HepG2 (cell line): ENCODE data around the gene FRMD4A. TPM values are rescaled to one million over a fixed set of nuclear protein-coding genes. Genes with fewer than 3 reads are reported as not detected.

Experiments
- ATAC-seq: fragments of 200-7000 bp; cut with Tn5 transposase; 3 replicates; pipeline ENCODE4 v1.9.1; 2020; ENCODE audit warnings: mild to moderate bottlenecking, moderate library complexity
- BruUV-seq: library from RNA; stranded (reverse); fragments of 400-500 nt; replicated peaks from 2 replicates; lab custom pipeline; 2021; lab: Mats Ljungman, UMichigan
- CTCF ChIA-PET: fragments of 300-600 bp; formaldehyde crosslinking; extraction: SDS; loops from one replicate; lab custom pipeline; 2021; ENCODE audit warnings: low total read pairs, inconsistent platforms, low intra/inter-chr PET ratio; lab: Yijun Ruan, JAX
- POLR2A ChIA-PET: fragments of 350-600 bp; sonication (Branson Sonifier 250); formaldehyde crosslinking; loops from one replicate; lab custom pipeline; 2020; ENCODE audit warnings: antibody characterized with exemption, inconsistent platforms; lab: Yijun Ruan, JAX
- DNase-seq: peaks from one replicate; pipeline ENCODE4 v3.0.0-alpha.2; 2015; ENCODE audit warnings: low spot score
- FAIRE-seq: peaks from 3 replicates; lab custom pipeline; 2011; peaks lifted over from hg19 to GRCh38; lab: Jason Lieb, UNC
- H2AFZ ChIP-seq: one replicate; pipeline ENCODE4 v1.6.1; 2011; ENCODE audit warnings: low read length, inconsistent platforms
- H3K27ac ChIP-seq: fragments of 300-600 bp; 3 replicates; pipeline ENCODE4 v1.8.0; 2011; ENCODE audit warnings: mixed run types, mild to moderate bottlenecking, mixed read lengths, low read length, inconsistent platforms; ENCODE audit not compliant: insufficient read depth; ENCODE audit errors: extremely low read length
- H3K27me3 ChIP-seq, 2 experiments: fragments of 200-600 bp in 1 of 2; 2 replicates in 1 of 2; 3 replicates in 1 of 2; pipeline versions ENCODE4 v1.6.0 to v1.8.0; 2011; ENCODE audit warnings: low read length in 2 of 2, mild to moderate bottlenecking in 2 of 2, moderate library complexity in 2 of 2, inconsistent platforms in 1 of 2; ENCODE audit not compliant: insufficient read depth in 2 of 2, control insufficient read depth in 1 of 2
- H3K36me3 ChIP-seq, 2 experiments: fragments of 200-600 bp in 1 of 2; replicated peaks in 1 of 2; 2 replicates in 1 of 2; 3 replicates in 1 of 2; pipeline versions ENCODE4 v1.5.1 to v1.8.0; 2011; ENCODE audit warnings: low read length in 2 of 2, inconsistent platforms in 1 of 2; ENCODE audit not compliant: insufficient read depth in 2 of 2, control insufficient read depth in 1 of 2
- H3K4me1 ChIP-seq: 2 replicates; pipeline ENCODE4 v1.5.1; 2012; ENCODE audit warnings: low read length, inconsistent platforms; ENCODE audit not compliant: insufficient read depth
- H3K4me2 ChIP-seq: 2 replicates; pipeline ENCODE4 v1.6.0; 2011; ENCODE audit warnings: low read depth, low read length, inconsistent platforms
- H3K4me3 ChIP-seq, 3 experiments: fragments of 200-600 bp in 1 of 3; sonication (generic), shearing (Covaris generic) in 1 of 3; replicated peaks in 1 of 3; 2 replicates each; pipeline ENCODE4 v1.5.1; 2011 to 2016; ENCODE audit warnings: low read length in 3 of 3, inconsistent platforms in 2 of 3, low read depth in 2 of 3, mild to moderate bottlenecking in 2 of 3, control low read depth in 1 of 3, mixed read lengths in 1 of 3; ENCODE audit not compliant: insufficient read depth in 1 of 3
- H3K79me2 ChIP-seq: one replicate; pipeline ENCODE4 v1.6.1; 2011; ENCODE audit warnings: low read length, inconsistent platforms; ENCODE audit not compliant: insufficient read depth
- H3K9ac ChIP-seq: 2 replicates; pipeline ENCODE4 v1.6.0; 2011; ENCODE audit warnings: mild to moderate bottlenecking, low read depth, low read length, inconsistent platforms; ENCODE audit not compliant: insufficient read depth
- H3K9me3 ChIP-seq: 2 replicates; pipeline ENCODE4 v1.5.1; 2012; ENCODE audit warnings: mild to moderate bottlenecking, low read length
- H4K20me1 ChIP-seq: 2 replicates; pipeline ENCODE4 v1.6.0; 2011; ENCODE audit warnings: inconsistent platforms, mild to moderate bottlenecking, low read length, moderate library complexity; ENCODE audit not compliant: insufficient read depth
- DPF2 ChIP-seq: sonication (generic); formaldehyde crosslinking; IDR thresholded peaks from 2 replicates; pipeline ENCODE4 v1.4.0; 2020; ENCODE audit warnings: mild to moderate bottlenecking, low read depth, missing genetic modification reagents, borderline replicate concordance
- HDAC2 ChIP-seq: sonication (generic); formaldehyde crosslinking; IDR thresholded peaks from 2 replicates; pipeline ENCODE4 v1.4.0; 2020; ENCODE audit warnings: missing genetic modification reagents
- HDAC6 ChIP-seq: fragments of 200-600 bp; sonication (generic); IDR thresholded peaks from 2 replicates; pipeline ENCODE4 v1.7.0; 2017; ENCODE audit warnings: mild to moderate bottlenecking, antibody characterized with exemption, low read length, low read depth
- HIVEP1 ChIP-seq: sonication (generic); formaldehyde crosslinking; IDR thresholded peaks from 2 replicates; pipeline ENCODE4 v1.4.0; 2020; ENCODE audit warnings: mild to moderate bottlenecking, missing genetic modification reagents
- STAG1 ChIP-seq: sonication (generic); formaldehyde crosslinking; IDR thresholded peaks from 2 replicates; pipeline ENCODE4 v1.4.0; 2020; ENCODE audit warnings: missing genetic modification reagents
- SYNCRIP ChIP-seq: fragments of 200-400 bp; formaldehyde crosslinking; IDR thresholded peaks from 2 replicates; pipeline ENCODE4 v1.6.1; 2018; ENCODE audit warnings: mild to moderate bottlenecking, low read depth, low read length; ENCODE audit not compliant: insufficient read depth
- ZNF256 ChIP-seq: sonication (generic); formaldehyde crosslinking; conservative IDR thresholded peaks from 2 replicates; pipeline ENCODE4 v1.4.0; 2020; ENCODE audit warnings: missing genetic modification reagents
- ZNF605 ChIP-seq: sonication (generic); formaldehyde crosslinking; IDR thresholded peaks from 2 replicates; pipeline ENCODE4 v1.8.0; 2022; ENCODE audit warnings: mild to moderate bottlenecking, missing genetic modification reagents
- WGBS: methylation state at CpG from one replicate; pipeline ENCODE4 v1.1.6; 2017; ENCODE audit warnings: low lambda C conversion rate; 5-methylcytosine and 5-hydroxymethylcytosine counted together
- in situ Hi-C: cut with HindIII; loops from 2 replicates; pipeline ENCODE4 v1.10.0; 2017; ENCODE audit warnings: low pct_unique_long_range_greater_than_20kb; ENCODE audit not compliant: extremely low pct_ligation_motif_present
- intact Hi-C: fragments of 100-400 bp; cut with micrococcal nuclease; formaldehyde crosslinking; loops from one replicate; pipeline ENCODE4 v1.10.0; 2022; ENCODE audit not compliant: unreplicated experiment
- polyA plus RNA-seq, 8 experiments: library from polyadenylated mRNA; depleted of rRNA in 3 of 8; stranded (reverse) in 7 of 8; unstranded in 1 of 8; fragments of >200 nt; fragmentation: Illumina TruSeq in 4 of 8; extraction: Trizol in 4 of 8; gene quantifications; 2 replicates each; pipeline versions ENCODE4 v1.2.1 to v1.2.3, GENCODE V29; 2011 to 2016; ENCODE audit warnings: low read depth in 4 of 8, missing spikeins in 1 of 8, mixed read lengths in 1 of 8; ENCODE audit not compliant: insufficient read depth in 1 of 8
- total RNA-seq, 5 experiments: library from RNA; depleted of rRNA; stranded (reverse); fragments of >200 nt; fragmentation: Illumina TruSeq; extraction: Trizol; gene quantifications; 2 replicates each; pipeline ENCODE4 v1.2.3, GENCODE V29; 2016; ENCODE audit warnings: low read depth in 1 of 5
- TF ChIP-seq, protein P1 (sequence below), 2 experiments: IDR thresholded peaks; 2 replicates each; pipeline ENCODE4 v1.6.1; 2011 to 2012; ENCODE audit warnings: low read length in 2 of 2, borderline replicate concordance in 1 of 2, low read depth in 1 of 2, mild to moderate bottlenecking in 1 of 2, moderate library complexity in 1 of 2
- TF ChIP-seq, protein P2 (sequence below): sonication (generic); formaldehyde crosslinking; IDR thresholded peaks from 2 replicates; pipeline ENCODE4 v1.4.0; 2020; ENCODE audit warnings: mild to moderate bottlenecking, missing genetic modification reagents
- TF ChIP-seq, protein P3 (sequence below): sonication (generic); formaldehyde crosslinking; IDR thresholded peaks from 2 replicates; pipeline ENCODE4 v1.5.1; 2020; ENCODE audit warnings: mild to moderate bottlenecking, missing genetic modification reagents, borderline replicate concordance

FRMD4A gene
- total and polyA plus RNA-seq, 2 of the 13 experiments (the other 11 are each of a cell fraction or from before 2014, with no cell fraction given): 0.09 to 0.26 TPM

DNA sequence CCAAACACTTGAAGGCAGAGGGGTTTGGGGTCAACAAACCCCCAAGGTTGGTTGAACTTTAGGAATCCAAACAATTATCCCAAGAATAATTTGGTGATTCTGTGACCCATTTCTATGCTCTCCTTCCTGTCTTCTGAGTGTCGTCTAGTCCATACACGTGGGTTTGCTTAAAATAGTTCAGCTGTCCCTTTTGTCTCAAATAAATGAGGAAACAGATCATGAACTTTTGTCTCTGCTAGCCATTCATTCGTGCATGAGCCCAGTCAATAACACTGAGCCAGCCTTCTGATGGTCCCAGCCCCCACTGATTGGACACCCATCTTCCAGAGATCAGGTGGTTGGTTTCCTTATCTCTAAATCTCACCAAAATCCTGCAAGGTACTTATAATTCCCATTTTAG lies 488.6 kb downstream of the FRMD4A start:
- H3K4me2 ChIP-seq: no peak overlapping the region
- no peaks in the 10 kb centered on the region for H4K20me1 ChIP-seq
- no peaks in the 10 kb centered on the region for H3K79me2 ChIP-seq
- H3K9ac ChIP-seq: no peak overlapping the region
- CTCF ChIA-PET: no interaction called here
- no peak overlapping the region for H2AFZ ChIP-seq
- POLR2A ChIA-PET: no interaction called here
- peaks cover 1 to 3% of the 10 kb centered on the region in 2 experiments; a peak in 1 of 5 replicates for H3K27me3 ChIP-seq
- 0 out of 2 replicates have a peak, but pooled peaks cover 3% of the 10 kb centered on the region for H3K9me3 ChIP-seq
- intact Hi-C loops (no loop called here), in situ Hi-C loops (no loop called here)
- H3K4me3 ChIP-seq: no peak overlapping the region
- H3K27ac ChIP-seq: no peak overlapping the region
- FAIRE-seq: no peak
- WGBS: 0% methylated on average over 3 of the region's 3 CpGs
- no peaks in the 10 kb centered on the region for H3K36me3 ChIP-seq
- DNase-seq: no peak
- no TSS peak for BruUV-seq
- no peak for ATAC-seq
- no peak for TF ChIP-seq HDAC6
- TF ChIP-seq HIVEP1 (CRISPR knock-in tag): no peak
- TF ChIP-seq DPF2 (CRISPR knock-in tag): no peak
- TF ChIP-seq ZNF256 (CRISPR knock-in tag): no peak
- TF ChIP-seq, protein P1, sequence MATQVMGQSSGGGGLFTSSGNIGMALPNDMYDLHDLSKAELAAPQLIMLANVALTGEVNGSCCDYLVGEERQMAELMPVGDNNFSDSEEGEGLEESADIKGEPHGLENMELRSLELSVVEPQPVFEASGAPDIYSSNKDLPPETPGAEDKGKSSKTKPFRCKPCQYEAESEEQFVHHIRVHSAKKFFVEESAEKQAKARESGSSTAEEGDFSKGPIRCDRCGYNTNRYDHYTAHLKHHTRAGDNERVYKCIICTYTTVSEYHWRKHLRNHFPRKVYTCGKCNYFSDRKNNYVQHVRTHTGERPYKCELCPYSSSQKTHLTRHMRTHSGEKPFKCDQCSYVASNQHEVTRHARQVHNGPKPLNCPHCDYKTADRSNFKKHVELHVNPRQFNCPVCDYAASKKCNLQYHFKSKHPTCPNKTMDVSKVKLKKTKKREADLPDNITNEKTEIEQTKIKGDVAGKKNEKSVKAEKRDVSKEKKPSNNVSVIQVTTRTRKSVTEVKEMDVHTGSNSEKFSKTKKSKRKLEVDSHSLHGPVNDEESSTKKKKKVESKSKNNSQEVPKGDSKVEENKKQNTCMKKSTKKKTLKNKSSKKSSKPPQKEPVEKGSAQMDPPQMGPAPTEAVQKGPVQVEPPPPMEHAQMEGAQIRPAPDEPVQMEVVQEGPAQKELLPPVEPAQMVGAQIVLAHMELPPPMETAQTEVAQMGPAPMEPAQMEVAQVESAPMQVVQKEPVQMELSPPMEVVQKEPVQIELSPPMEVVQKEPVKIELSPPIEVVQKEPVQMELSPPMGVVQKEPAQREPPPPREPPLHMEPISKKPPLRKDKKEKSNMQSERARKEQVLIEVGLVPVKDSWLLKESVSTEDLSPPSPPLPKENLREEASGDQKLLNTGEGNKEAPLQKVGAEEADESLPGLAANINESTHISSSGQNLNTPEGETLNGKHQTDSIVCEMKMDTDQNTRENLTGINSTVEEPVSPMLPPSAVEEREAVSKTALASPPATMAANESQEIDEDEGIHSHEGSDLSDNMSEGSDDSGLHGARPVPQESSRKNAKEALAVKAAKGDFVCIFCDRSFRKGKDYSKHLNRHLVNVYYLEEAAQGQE (IDR thresholded peaks at IDR 0.05; ENCODE audit: borderline replicate concordance in 1 of 2, low read depth in 1 of 2, low read length in 2 of 2): no peak
- TF ChIP-seq HDAC2 (CRISPR knock-in tag): no peak
- TF ChIP-seq STAG1: no peak
- TF ChIP-seq, protein P2, sequence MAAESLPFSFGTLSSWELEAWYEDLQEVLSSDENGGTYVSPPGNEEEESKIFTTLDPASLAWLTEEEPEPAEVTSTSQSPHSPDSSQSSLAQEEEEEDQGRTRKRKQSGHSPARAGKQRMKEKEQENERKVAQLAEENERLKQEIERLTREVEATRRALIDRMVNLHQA: no peak
- no peak for TF ChIP-seq ZNF605 (CRISPR knock-in tag)
- no peak for TF ChIP-seq SYNCRIP
- TF ChIP-seq, protein P3, sequence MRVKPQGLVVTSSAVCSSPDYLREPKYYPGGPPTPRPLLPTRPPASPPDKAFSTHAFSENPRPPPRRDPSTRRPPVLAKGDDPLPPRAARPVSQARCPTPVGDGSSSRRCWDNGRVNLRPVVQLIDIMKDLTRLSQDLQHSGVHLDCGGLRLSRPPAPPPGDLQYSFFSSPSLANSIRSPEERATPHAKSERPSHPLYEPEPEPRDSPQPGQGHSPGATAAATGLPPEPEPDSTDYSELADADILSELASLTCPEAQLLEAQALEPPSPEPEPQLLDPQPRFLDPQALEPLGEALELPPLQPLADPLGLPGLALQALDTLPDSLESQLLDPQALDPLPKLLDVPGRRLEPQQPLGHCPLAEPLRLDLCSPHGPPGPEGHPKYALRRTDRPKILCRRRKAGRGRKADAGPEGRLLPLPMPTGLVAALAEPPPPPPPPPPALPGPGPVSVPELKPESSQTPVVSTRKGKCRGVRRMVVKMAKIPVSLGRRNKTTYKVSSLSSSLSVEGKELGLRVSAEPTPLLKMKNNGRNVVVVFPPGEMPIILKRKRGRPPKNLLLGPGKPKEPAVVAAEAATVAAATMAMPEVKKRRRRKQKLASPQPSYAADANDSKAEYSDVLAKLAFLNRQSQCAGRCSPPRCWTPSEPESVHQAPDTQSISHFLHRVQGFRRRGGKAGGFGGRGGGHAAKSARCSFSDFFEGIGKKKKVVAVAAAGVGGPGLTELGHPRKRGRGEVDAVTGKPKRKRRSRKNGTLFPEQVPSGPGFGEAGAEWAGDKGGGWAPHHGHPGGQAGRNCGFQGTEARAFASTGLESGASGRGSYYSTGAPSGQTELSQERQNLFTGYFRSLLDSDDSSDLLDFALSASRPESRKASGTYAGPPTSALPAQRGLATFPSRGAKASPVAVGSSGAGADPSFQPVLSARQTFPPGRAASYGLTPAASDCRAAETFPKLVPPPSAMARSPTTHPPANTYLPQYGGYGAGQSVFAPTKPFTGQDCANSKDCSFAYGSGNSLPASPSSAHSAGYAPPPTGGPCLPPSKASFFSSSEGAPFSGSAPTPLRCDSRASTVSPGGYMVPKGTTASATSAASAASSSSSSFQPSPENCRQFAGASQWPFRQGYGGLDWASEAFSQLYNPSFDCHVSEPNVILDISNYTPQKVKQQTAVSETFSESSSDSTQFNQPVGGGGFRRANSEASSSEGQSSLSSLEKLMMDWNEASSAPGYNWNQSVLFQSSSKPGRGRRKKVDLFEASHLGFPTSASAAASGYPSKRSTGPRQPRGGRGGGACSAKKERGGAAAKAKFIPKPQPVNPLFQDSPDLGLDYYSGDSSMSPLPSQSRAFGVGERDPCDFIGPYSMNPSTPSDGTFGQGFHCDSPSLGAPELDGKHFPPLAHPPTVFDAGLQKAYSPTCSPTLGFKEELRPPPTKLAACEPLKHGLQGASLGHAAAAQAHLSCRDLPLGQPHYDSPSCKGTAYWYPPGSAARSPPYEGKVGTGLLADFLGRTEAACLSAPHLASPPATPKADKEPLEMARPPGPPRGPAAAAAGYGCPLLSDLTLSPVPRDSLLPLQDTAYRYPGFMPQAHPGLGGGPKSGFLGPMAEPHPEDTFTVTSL (CRISPR knock-in tag): no peak
- no peaks in the 10 kb centered on the region for H3K4me1 ChIP-seq
